GM20431 (cell line): ENCODE measurements around the gene WNT7A.
"Not testable (repeated sequence)": the region's sequence is repeated elsewhere in the genome, so short reads cannot be mapped to it uniquely, and the experiment has no call there.

ENCODE experiments used
- in situ Hi-C: fragments of 300-500 bp; cut with MseI, MboI; formaldehyde crosslinking; loops from one replicate; pipeline ENCODE4 v1.15.0; 2020; ENCODE audit warnings: low sequenced_read_pairs; ENCODE audit not compliant: unreplicated experiment

Gene WNT7A

DNA sequence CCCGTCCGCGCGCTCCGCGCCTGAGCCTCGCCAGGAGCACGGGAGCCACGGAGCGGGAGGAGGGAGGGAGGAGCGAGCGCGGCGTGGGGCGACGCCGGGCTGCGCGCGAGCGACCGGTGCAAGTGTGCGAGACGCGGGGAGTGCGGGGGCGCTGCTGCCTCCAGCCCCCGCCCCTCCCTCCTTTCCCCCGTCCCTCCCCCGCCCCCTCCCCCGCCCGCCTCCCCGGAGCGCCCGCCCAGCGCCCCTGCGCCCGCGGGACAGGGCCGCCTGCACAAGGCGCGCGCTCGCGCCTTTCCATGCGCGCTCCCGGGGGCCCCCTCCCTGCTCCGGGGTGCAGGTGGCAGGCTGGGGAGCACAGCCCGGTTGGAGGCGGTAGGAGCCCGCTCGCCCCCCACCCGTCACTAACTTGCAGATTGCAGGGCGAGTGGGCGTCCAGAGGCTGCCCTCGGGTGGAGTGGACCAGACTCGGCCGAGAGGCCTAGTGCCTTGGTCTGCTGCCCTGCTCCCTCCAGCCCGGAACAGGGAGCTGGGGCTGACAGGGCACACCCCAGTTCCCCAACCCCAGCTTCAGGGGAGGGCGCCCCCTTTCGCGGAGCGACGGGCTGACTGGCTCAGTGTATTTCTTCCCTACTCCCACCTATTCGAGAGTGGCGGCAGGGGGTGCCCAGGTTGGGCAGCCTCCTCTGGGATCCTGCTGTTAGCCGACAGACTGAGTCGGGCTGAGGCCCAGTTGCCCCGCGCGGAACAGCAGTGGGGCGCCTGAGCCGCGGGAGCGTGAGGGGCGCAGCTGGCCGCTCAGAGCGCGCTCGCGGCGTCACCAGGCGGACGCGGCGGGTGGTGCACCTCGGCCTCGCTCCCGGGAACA lies at the start of gene WNT7A:
Gene WNT7A, minus strand, starts transcription at position 126 of the 865 bp plus-strand sequence. CDS start 255 bp downstream, outside the sequence.
- in situ Hi-C loops: loop anchor here (25.0 kb wide), 1 partner anchor 218 kb away; no protein-coding TSS in a partner anchor

- in situ Hi-C loops: not testable (repeated sequence)
Measured at GRCh38 chr3:13928741-13929140, 48.9 kb upstream of the WNT7A start.

DNA sequence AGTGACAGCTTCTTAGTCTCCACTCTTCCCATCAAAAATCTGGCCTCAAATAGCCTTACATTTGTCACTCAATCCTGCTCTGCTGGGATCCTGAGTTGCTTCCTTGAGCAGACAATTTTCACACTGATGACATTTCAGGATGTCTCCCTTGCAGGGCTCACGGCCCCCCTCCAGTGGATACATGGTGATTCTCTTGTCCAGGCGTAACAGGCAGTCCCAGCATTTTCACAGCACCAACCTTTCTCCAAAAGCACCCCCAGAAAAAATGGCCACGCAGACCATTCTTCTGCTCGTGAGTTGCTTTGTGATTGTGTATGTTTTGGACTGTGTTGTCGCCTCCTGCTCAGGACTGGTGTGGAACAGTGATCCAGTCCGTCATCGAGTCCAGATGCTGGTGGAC lies 47.4 kb upstream of the WNT7A start:
- in situ Hi-C loops: no loop called here

DNA sequence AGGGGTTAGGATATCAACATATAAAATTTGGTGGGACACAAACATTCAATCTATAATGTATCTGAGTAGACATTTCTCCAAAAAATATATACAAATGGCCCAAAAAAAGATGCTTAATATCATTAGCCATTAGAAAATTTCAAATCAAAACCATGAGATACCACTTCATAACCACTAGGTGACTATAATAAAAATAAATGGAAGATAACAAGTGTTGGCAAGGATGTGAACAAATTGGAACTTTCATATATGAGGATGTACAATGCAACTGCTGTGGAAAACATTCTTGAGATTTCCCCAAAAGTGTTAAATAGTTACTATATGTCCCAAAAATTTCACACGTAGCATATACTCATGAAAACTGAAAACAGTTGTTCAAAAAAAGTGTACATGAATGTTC lies 36.5 kb upstream of the WNT7A start:
- in situ Hi-C loops: no loop called here

- in situ Hi-C loops: no loop called here
Measured at GRCh38 chr3:13902648-13903238, 22.9 kb upstream of the WNT7A start.

DNA sequence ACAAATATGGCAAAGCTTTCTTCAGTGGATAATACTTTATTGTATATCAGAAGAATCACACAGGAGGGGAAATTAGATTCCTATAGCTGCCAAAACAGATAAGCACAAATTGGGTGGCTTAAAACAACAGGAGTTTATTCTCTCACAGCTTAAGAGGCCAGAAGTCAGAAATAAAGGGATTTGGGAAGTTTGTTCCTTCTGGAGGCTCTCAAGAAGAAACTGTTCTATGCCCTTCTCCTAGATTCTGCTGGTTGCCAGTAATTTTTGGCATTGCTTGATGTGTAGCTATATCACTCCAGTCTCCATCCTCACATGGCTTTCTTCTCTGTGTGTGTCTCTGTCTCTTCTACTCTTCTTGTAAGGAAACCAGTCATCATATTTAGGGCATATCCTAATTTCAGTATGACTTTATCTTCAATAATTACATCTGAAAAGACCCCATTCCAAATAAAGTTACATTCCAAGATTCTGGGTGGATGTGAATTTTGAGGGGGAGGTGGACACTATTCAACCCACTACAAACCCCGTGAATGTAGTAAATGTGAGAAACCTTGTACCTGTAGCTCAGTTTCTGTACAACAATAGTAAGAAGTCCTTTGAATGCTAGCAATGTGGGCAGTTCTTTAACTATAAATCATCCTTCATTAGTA lies 22.2 kb upstream of the WNT7A start:
- in situ Hi-C loops: no loop called here

DNA sequence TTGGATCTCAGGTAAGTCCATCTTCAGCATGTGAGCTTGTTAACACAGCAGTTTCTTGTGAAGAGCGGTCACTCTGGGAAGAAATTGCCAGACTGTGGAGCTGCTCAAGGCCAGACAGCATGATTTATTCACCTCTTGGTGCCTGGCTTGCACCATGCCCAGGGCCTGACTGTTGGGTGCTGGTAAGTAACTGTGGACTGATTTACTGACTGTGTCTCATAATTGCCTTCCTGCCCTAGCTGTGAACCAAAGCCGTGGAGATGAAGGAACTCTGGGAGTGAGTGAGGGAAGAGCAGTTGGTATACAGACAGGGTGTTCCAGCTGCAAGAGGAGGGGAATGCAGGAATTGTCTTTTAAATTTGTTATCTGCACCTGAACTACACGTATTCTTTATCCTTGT lies 18.5 kb upstream of the WNT7A start:
- in situ Hi-C loops: loop anchor here (25.0 kb wide), 1 partner anchor 236 kb away; no protein-coding TSS in a partner anchor

- in situ Hi-C loops: loop anchor here (25.0 kb wide), 1 partner anchor 234 kb away; no protein-coding TSS in a partner anchor
Measured at GRCh38 chr3:13896473-13897154, 16.7 kb upstream of the WNT7A start.

DNA sequence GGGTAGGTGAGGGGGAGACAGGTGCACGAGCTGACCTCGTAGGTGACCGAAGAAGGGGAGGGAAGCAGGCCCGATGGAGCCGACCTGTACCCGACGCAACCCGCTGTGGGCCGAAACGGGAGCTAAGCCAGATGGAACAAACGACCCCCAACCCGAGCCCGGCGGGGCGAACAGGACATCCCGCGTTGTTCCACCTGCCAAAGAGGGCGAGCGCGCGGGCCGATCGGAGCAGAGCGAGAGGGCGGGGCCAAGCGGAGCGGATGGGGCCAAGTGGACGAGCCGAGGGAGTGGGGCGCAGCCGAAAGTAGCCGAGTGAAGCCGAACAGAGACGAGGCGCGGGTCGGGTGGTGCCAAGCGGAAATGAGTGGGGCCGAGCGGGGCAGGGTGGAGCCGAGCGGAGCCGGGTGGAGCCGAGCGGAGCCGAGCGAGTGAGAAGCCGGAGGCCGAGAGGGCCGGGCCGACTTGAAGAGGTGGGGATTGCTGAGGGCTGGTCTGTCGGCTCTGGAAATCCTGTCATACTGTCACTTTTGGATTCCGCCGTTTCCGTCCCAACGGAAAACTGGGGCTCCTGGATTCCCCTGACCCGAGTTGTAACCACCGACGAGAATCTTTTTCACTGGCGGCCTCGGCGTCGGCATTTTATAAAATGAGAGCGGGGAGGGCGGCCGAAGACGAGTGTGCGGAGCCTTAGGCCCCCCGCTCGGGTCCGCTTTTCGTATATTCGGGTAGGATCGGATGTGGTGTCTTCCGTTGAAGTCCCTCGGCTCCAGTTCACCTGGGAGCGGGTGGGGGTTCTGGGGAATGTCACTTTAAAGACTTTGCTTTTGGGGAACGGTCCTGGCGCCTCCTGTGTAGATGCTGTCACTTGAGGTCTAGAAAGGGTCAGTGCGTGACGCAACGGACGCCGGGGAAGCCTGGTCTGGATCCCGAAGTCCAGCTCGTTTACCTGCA lies 15.6 kb upstream of the WNT7A start:
- in situ Hi-C loops: loop anchor here (25.0 kb wide), 1 partner anchor 233 kb away; no protein-coding TSS in a partner anchor

DNA sequence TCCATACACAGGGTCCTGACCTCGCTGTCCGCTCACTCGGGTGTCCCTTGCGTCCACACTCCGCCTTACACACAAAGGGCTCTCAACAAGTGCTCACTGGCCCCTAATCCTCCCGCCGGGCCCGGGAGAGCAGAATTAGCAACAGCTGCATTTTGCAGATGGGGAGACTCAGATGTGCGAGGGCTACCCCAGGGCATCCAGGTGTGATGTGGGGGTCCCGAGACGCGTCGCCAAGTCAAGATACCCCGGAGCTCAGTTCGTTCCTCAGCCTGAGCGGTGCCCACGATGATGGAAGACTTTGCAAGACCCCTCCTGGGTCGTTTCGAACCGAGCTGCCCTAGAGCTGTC lies 14.9 kb upstream of the WNT7A start:
- in situ Hi-C loops: loop anchor here (25.0 kb wide), 1 partner anchor 232 kb away; no protein-coding TSS in a partner anchor

DNA sequence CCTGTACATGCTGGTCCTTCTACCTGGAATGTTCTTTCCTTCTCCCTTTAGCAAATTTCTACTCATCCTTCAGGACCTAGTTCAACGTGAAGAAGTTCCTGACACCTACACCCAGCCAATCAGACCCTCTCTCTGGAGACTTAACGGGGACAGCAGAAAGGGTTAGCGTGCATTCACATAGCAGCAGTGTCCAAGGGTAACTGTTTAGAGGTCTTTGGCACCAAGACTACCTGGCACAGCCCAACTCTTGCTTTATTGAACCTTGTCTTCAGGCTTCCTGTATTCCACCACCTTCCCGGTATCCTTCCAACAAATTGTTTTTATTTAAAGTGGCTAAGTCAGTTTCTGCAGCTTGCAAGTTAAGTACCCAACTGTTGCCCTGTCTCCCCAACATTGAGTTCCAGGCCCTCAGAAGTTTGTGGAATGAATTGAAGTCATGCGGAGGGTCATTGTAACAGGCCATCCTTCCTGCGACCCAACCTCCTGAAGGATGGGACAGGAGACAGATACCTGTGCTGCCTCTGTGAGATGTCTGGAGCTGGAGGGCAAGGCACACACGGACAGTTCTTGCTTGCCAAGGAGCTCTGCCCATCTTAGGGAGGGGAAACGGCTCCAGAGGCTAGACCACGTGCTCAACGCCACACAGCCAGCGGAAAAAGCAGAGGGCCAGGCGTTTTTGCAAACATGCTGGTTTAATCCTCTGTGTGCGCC lies 14.4 kb upstream of the WNT7A start:
- in situ Hi-C loops: loop anchor here (25.0 kb wide), 1 partner anchor 232 kb away; no protein-coding TSS in a partner anchor

GRCh38 chr3:13892304-13892703 lies 12.4 kb upstream of the WNT7A start:
- in situ Hi-C loops: loop anchor here (25.0 kb wide), 1 partner anchor 230 kb away; no protein-coding TSS in a partner anchor

- in situ Hi-C loops: loop anchor here (25.0 kb wide), 1 partner anchor 229 kb away; no protein-coding TSS in a partner anchor
Measured at GRCh38 chr3:13891492-13892073, 11.7 kb upstream of the WNT7A start.

GRCh38 chr3:13891017-13891392 lies 11.1 kb upstream of the WNT7A start:
- in situ Hi-C loops: loop anchor here (25.0 kb wide), 1 partner anchor 229 kb away; no protein-coding TSS in a partner anchor

- in situ Hi-C loops: loop anchor here (25.0 kb wide), 1 partner anchor 228 kb away; no protein-coding TSS in a partner anchor
Measured at GRCh38 chr3:13890377-13891016, 10.6 kb upstream of the WNT7A start.

- in situ Hi-C loops: loop anchor here (25.0 kb wide), 1 partner anchor 226 kb away; no protein-coding TSS in a partner anchor
Measured at GRCh38 chr3:13888576-13888975, 8.7 kb upstream of the WNT7A start.
